ENCODE results near the gene CPLX3. TPM values are rescaled to one million over a fixed set of nuclear protein-coding genes. Genes with fewer than 3 reads are reported as not detected.

Gene CPLX3
- total and polyA plus RNA-seq, 2 donors (not counting 3 experiments of a cell fraction or from before 2014, with no cell fraction given) = not detected

GRCh38 chr15:74842581-74843444 is 16.4 kb downstream of the CPLX3 start, which contains the start of gene ULK3:
Gene ULK3 (minus strand): TSS chr15:74843156. CDS start chr15:74843105, 51 bp downstream.
- H3K4me1 ChIP-seq (ENCODE audit: control insufficient read depth, extremely low read depth, insufficient read depth, low read length) = peaks cover 11% of the 10 kb centered on the region
- intact Hi-C loops (cut with micrococcal nuclease) = loop anchor here (1.0 to 5.0 kb wide), 5 partner anchors 30 to 108 kb away; partner anchors contain the start of genes COX5A and SCAMP2
- peak within 1 kb of the TSS; percentile 89 for H2AFZ ChIP-seq (ENCODE audit: low read depth, low read length)
- ChIA-PET POLR2A (no interaction called here), CTCF (interaction anchor here (1.1 to 5.3 kb wide), 8 partner anchors 28 to 108 kb away, joined by 3 to 37 read pairs (median 6); no protein-coding TSS in a partner anchor)
- TF ChIP-seq JUN (IDR thresholded peaks at IDR 0.05; ENCODE audit: borderline replicate concordance, insufficient read depth, insufficient read length, low read depth) (no peak), CTCF (IDR thresholded peaks at IDR 0.05; ENCODE audit: extremely low read depth in 1 of 2, insufficient read depth in 1 of 2, low read depth in 1 of 2, low read length in 2 of 2) (peak; percentile 36 to 57), POLR2AphosphoS5 (IDR thresholded peaks at IDR 0.05; ENCODE audit: insufficient read depth, low read depth, low read length) (peak; percentile 88), POLR2A (IDR thresholded peaks at IDR 0.05; ENCODE audit: low read depth, low read length) (peak; percentile 88), MAX (IDR thresholded peaks at IDR 0.05; ENCODE audit: insufficient read depth, insufficient read length) (peak; percentile 85), FOS (IDR thresholded peaks at IDR 0.05; ENCODE audit: borderline replicate concordance, insufficient read depth, low read length) (no peak), MYC (IDR thresholded peaks at IDR 0.05; ENCODE audit: low read depth, low read length) (peak; percentile 42), GATA2 (IDR thresholded peaks at IDR 0.05; ENCODE audit: insufficient read depth, insufficient read length, low read depth, low read length) (no peak), EZH2 (IDR thresholded peaks at IDR 0.05; ENCODE audit: borderline replicate concordance, low read depth, low read length, severe bottlenecking) (no peak)
- DNase-seq (ENCODE audit: low read depth, low spot score) = peak; percentile 81
- H4K20me1 ChIP-seq (replicated peaks; ENCODE audit: control insufficient read depth, extremely low read depth, insufficient read depth, low read length) = no peaks in the 10 kb centered on the region
- H3K27me3 ChIP-seq (ENCODE audit: control insufficient read depth in 2 of 2, insufficient read depth in 2 of 2, low read length in 2 of 2) = no peaks in the 10 kb centered on the region
- H3K4me3 ChIP-seq (replicated peaks in 1 of 3; ENCODE audit: insufficient read depth in 1 of 3, low read depth in 1 of 3, low read length in 3 of 3) = peak within 1 kb of the TSS; percentile 61 to 81 (median 71)
- BruUV-seq (replicated peaks) = no TSS peak
- dilution Hi-C loops (cut with MboI; ENCODE audit: extremely low pct_ligation_motif_present, low sequenced_read_pairs) = no loop called here
- peaks cover 0 to 17% of the 10 kb centered on the region in 2 experiments for H3K36me3 ChIP-seq (ENCODE audit: control insufficient read depth in 2 of 2, extremely low read depth in 1 of 2, insufficient read depth in 2 of 2, low read length in 2 of 2)
- H3K4me2 ChIP-seq (ENCODE audit: insufficient read depth, low read length) = peak within 1 kb of the TSS; percentile 87
- H3K9me3 ChIP-seq (replicated peaks; ENCODE audit: control insufficient read depth, insufficient read depth, low read length) = no peaks in the 10 kb centered on the region
- H3K9me1 ChIP-seq (replicated peaks; ENCODE audit: control insufficient read depth, extremely low read depth, insufficient read depth, low read length) = no peaks in the 10 kb centered on the region
- peak within 1 kb of the TSS; percentile 79 for H3K9ac ChIP-seq (replicated peaks; ENCODE audit: extremely low read depth, insufficient read depth, low read length)
- H3K79me2 ChIP-seq (ENCODE audit: control insufficient read depth, insufficient read depth, low read length) = peaks cover 2% of the 10 kb centered on the region
- FAIRE-seq = peak; percentile 87
- peak within 1 kb of the TSS; percentile 60 for H3K27ac ChIP-seq (ENCODE audit: insufficient read depth, low read depth, low read length)

All from endothelial cell of umbilical vein (primary cell).